A204.1 (cell line): ENCODE data around the gene PTMS.
A peak's percentile ranks its signal among the peaks of the same experiment; 100 is the strongest.

Experiments used
- FAIRE-seq: peaks from 2 replicates; lab custom pipeline; 2012; peaks lifted over from hg19 to GRCh38; lab: Jason Lieb, UNC

PTMS gene

DNA sequence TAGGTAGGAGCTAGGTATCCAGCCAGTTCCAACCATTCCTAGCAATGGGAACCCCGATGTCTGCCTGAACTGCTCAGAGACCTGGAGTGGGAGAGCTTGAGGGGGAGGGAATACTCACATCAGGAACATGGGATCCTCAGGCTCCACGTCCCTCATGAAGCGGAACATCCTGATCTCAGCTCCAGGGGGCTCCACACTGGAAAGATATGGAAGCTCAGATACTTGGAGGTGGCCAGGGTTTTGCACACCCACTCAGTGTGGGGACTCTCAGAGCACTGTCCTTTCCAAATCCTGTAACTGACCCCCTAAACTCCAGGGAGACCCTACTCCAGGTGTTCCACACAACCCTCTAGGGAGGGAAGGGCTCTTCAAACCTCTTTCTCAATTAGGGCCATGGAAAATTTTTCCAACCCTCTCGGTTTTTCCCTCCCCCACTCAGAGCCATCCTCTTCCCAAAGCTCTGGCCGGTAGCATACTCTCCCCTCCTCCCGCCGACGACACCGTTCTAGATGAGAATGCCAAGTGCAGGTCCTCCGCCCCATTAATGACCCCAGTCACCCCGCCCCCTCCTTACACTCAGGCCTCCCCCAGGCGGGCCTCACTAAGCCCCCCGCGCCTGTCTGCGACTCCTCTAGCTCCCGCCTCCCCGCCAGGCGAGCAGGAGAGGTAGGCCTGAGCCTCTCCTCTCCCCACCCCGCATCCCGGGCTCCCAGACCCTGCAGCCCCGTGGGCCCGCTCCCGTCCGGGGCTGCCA is 13.8 kb upstream of the PTMS start:
- no peak for FAIRE-seq

DNA sequence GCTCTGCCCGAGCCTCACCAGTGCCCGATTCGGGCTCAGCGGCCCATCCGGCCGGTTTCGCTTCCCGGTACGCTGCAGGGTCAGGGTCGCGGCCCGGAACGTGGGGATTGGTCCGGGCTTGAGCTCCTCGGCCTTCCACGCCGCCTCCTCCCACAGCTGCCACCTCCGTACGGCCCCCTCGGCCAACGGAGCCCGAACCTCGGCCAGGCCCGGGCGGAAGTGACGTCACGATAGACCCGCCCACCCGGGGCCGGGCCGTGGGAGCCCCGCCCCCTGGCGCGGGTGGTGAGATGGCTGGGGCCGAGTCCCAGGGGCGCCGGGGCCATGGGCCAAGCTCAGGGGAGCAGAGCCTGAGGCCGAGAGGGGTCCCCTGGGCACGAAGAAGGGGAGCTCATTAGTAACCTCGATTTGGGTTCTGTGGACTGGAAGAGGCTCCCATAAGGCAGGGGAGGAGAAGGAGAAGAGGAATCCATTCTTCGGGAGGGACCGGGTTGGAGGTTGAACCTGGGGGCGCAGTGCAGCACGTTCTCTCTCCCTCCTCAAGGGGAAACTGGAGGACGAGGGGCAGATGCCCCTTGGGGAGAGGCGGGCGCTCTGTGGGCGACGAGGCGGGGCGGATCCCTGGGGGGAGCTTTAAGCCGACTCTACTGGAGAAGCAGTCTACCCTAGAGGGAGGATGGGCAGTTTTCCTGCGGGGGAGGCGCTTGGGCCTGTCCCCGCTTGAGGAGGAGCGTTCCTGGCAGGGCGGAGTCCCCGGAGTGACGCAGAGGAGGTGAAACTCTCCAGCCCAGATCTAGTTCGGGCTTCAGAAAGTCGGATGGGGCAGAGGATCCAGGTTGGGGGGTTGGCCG is 13.0 kb upstream of the PTMS start, which contains the start of gene MLF2:
TSS of gene MLF2 (minus strand) at position 221 of the 851 bp plus-strand sequence. CDS start 807 bp downstream, outside the sequence.
- FAIRE-seq = peak; percentile 99

DNA sequence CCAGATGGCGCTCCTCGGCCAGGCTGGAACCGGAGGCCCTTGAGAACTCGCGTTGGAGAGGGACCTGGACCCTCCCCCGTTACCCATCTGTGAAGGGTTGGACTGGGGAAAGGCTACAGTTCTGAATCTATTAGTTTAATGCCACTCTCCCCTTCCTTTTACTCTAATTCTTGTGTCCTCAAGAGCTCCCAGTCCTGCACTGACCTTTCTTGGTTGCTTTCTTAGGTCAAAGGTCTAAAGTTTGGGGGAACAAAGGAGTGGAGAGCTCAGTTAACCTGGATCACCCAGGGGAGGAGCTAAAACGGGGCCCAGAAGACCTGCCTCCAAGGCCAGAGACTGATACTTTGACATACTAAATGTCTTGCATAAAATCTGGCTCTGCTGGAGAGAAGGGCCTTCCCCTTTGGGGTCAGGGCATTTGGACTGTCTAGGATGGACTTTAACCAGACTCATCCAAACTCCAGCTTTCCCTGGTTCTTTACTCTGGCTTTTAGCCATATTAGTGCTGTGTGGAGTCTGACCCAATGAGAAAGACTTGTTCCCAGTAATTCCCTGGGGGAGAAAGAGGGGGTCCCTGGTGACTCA is 12.3 kb upstream of the PTMS start:
- no peak for FAIRE-seq

DNA sequence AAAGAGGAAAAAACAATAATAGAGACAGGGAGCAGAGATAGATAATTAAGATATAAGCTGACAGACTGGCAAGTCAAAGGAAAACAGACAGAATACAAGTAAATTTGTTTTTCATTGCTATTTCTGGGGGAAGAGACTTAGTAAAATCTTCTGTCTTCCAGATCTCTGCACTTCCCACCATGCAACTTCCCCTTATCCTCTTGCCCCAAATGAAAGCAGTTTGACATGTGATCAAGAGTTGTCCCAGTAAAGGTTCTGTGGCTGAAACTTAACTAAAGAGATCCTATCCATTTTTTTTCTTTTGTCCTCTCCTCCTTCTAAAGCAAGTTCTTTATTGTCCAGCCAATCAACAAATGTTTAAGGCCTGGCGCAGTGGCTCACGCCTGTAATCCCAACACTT is 11.8 kb upstream of the PTMS start:
- no peak for FAIRE-seq

DNA sequence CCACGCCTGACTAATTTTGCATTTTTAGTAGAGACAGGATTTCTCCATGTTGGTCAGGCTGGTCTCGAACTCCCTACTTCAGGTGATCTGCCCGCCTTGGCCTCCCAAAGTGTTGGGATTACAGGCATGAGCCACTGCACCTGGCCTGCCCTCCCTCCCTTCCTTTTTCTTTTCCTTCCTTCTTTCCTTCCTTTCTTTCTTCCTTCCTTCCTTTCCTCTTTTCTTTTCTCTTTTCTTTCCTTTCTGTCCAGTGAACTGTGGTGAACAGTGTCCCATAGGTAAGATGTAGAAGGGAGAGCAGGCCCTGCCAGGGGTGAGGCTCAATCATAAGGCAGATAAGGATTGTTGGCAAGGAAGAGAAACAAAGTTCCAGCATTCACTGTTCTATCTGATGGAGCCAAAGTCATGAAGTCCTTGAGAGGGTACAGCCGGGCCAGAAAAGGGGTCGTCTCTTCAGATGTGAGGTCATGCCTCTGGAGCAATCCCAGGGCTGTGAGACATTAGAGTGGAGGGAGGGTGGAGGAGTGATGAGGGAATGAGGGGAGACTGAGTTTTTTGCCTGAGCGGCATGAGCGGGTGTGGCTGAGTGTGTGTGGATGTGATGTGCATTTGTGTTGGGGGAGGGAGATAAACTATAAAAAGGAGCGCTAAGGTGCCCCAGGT is 9.0 kb upstream of the PTMS start:
- FAIRE-seq = no peak

DNA sequence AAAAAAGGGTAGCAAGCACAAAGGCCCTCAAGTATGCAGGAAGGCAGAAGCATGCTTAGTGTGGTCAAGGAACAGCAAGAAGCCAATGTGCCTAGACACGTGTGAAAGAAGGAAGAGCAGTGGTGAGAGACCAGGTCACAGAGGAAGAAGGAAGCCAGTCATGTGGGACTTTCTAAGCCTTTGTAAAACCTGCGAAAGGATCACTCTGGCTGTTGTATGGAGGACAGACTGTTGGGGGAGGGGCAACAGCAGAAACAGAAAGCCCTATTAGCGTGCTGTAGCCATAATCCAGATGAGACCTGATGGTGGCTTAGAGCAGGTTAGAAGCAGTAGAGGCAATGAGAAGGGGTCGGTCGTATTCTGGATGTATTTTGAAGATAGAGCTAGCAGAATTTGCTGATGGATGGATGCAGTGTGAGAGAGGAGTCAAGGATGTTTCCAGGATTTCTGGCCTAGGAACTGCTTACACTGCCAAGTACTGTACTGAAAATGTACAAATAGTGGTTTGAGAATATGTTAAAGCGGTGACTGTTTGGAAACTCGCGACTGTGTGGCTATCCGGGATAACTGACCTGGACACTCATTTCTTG is 7.6 kb upstream of the PTMS start:
- no peak for FAIRE-seq

DNA sequence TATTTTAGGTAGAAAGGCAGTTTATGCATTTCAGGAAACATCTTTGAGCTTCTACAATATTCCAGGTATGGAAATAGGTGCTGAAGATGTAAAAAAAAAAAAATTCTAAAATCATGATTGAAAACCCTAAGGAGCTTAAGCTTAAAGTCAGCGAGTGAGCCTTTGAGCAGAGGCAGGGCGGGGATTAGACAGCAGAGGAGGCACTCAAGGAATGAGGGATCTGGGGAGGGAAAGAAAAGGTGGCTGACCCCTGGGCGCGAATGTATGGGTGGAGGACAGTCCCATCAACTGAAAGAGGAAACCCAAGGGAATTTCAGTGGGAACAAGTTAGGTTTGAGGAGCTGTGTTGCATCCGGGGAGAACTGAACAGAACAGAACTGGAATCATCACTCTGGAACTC is 6.4 kb upstream of the PTMS start:
- FAIRE-seq = no peak

DNA sequence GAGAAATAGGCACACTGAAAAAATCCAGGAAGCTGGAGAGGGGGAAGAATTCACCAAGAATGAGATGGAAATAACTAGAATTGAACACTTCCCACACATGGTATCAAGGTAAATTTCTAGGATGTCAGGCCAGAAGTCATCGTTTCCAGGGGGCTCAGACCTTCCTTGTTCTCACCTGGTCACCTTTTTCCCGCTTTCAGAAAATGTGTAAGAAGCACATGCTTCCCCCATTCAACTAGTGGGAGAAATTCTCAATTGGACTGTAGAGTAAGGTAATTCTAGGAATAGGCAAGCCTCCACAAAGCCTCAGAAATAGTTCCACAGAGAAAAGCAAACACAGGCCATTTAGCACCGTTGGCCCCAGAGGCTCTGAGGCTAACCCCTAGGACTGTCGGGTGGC is 2.8 kb upstream of the PTMS start:
- FAIRE-seq = no peak

DNA sequence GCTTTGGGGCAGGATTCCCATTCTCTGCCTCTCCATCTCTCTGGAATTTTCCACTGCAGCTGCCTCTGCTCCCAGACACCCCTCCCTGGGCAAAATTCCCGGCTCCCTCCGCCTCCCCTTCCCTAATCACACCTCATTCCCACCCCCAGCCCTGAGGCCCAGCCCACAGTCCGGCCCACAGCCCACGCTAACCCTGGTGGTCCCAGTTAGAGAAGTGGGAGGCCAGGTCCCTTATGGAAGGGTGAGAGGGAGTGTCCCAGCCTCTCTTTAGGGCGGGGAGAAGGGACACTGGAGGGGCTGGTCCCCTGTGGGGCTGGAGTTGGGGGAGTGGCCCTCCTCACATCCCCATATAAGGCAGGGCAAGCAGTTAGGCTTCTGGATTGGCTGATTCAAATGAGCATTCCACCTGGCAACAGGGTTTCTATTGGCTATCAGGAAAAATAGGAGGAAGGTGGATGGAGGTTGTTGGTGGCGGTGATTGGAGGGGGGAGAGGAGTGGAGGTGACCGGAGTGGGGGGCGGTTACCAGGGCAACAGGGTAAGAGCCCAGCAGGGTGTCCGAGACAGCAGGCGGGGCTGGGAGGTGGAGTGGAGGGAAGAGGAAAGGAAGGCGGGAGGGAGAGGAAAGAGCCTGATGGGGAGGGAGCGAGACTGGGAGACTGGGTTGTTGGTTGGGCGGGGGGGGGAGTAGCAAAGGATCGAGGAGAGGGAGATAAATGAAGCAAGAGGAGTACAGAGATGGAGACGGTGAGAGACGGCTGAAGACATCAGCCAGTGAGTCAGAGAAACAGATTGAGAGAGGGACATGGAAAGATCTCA is 1.9 kb upstream of the PTMS start:
- peak; percentile 100 for FAIRE-seq

DNA sequence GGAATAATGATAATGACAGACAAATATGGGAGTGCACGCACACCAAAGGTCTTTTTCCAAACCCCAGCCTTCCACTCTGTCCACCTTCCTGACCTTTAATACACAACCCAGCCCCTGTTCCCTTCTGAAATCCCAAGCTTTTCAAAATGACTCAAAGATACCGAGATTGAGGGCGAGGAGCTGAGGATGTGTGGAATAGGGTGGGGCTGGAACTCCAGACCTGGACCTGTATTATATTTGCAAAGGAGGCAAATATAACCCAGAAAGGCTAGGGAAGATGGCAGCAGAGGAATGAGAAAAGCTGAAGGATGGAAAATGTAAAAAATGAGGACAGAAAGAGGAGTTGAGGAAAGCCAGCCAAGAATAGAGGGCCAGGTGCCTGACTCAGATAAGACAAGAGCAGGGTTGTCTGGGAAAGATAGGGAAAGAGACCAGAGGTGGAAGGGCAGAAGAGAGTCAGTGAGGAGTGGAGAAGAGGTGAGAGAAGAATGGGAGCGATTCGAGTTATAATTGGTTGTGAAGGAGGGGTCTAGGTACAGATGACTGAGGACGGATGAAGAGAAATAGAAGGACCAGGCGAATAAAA is 1.0 kb upstream of the PTMS start:
- no peak for FAIRE-seq

DNA sequence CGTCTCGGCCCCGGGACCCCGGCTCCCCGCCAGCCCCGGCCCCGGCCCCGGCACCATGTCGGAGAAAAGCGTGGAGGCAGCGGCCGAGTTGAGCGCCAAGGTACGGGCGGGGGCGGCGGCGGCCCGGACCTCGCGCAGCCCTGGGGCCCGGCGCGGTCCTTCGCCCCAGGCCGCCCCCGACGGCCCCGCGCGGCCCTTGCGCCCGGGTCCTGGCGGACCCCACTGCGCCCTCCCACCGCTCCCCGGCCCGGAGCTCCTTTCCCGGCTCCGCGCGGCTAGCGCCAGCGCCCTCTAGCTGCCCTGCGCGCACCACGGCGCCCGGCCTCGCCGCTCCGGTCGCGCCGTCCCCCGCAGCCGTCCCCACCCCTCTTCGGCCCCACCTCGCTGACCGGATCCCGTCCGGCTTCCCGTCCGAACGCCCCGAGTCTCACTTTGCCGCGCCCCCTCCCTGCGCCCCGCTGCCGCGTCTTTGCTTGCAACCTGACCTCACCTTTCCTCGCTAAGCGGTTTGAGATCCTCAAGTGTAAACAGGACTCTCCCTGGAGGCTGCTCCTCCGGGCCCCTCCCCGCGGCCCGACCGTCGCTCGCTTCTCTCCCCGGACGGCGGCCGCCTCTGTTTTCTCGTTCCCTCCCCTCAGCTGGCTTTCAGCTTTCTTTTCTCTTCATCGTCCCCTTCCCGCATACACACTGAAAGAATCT is 637 bp downstream of the PTMS start:
- FAIRE-seq = no peak

DNA sequence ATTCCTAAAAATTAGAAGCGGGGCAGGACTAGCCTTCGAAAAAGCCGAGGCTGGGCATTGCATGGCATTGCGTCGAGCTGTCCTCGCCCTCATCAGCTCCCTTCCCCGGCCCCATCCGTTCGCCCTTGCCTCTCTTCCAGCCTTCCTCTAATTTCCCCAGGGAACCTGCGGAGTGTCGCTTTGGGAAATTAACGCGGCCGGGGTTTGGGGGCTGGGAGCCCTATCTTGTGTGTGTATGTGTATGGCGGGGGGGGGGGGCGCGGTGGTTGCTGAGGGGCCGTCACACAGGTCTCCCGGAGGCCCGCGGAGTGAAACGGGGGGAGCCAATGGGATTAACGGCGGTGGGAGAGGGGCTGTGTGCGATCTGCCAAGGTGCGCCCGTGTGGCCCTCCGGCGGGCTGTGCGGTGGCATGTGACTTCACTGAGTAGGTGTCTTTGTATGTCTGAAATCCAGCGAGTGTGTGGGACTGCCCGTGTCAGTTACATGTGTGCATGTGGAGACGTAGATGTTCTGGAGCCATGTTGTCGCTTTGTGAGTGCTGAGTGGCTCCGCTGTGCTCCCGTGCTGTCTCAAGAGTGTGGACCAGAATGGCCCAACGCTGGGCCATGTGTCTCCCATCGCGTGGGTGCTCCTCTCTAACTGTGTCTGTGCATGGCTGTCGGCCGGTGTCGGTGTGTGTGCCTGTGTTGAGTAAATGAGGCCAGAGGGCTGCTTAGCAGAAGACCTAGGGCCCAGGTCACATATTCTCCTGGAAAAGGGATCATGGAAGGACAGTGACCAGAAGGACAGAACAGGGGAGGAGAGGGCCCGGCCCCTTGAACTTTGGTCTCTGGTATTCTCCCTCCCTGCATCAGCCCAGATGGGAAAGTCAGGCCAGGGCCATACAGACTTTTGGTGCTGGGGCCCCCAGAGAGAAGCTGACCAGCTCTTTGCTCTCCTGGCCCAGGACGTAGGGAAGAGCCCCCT is 1.5 kb downstream of the PTMS start:
- no peak for FAIRE-seq

DNA sequence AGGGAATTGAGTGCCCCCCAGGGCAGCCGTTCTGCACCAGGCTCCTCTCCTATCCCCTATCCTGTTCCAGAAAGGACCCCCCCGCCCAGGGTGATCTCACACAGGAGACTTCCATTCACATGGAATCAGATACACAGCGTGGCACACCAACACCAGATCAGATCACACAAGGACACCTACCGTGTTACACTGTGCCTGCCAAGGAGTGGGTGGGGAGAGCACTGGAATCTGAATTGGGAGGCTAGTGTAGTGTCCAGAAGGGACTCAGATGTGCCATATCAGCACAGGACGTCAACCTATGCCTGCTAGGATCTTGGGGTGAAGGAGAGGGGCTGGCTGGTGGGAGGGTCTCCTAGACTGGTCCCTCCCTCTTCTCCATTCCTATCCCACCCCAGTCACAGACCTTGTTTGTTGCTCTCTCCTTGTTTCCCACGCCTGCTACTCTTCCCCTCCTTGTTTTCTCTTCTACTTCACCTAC is 2.3 kb downstream of the PTMS start:
- FAIRE-seq = no peak

DNA sequence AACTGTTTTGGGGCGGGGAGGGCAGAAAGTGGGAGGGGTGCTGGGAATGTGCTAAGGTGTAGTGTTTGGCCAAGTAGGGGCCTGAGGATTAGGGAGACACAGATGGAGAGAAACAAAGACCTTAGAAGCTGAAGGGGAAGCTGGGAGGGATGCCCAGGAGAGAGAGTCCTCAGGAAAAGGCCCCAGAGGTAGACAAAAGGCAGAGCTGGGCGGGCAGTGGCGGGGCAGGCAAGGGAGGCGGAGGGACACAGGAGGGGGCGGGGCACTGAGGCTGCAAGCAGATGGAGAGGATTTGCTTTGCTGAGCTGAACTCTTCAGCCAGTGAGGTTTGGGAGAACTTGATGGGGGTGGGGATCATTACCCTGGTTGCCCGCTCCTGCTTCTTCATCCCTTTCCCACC is 2.8 kb downstream of the PTMS start:
- no peak for FAIRE-seq

DNA sequence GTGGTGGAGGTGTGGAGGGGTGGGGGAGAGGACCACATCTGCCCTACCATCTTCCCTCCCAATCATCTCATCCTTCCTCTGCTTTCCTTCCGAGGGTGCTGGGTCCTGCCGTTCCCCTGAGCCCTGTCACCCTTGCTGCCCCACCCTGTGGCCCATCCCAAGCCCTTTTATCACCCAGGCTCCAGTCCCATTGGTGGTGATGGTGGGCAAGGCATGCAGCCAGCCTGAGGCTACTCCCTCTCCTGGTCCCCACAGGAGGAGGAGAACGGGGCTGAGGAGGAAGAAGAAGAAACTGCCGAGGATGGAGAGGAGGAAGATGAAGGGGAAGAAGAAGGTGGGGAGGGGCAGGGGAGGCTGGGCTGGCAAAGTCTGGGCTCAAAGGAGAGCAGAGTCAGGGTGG is 3.5 kb downstream of the PTMS start:
- no peak for FAIRE-seq

DNA sequence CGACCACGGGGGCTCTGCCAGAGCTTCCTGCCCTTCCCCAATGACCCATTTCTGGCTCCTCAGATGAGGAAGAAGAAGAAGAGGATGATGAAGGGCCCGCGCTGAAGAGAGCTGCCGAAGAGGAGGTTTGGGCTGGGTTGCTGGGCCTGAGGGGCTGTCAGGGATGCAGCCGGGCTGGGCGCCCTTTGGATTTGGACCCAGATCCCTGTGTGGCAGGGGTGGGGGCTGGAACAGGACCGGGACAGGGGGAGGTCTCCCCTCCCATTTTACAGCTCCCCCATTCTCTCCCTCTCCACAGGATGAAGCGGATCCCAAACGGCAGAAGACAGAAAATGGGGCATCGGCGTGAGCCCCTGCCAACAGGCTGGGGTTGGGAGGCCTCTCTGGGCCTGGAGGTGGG is 3.9 kb downstream of the PTMS start:
- FAIRE-seq = no peak

DNA sequence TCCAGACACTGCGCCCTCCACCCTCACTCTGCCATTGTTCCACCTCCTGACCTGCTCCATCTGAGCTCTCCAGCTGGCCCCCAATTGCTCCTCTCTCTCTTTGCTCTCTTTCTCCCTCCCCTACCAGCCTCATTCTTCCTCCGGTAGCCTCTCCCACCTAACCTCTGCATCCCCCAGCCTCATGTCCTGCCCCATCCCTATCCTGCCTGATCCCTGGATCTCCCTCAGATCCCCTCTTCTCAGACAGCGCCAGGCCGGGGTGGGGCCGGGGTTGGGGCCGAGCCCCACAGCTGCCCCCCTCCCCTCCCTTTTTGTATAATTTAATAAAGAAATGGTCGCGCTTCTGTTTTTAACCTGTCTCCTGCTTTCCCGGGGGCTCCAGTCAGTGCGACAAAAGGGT is 4.4 kb downstream of the PTMS start:
- FAIRE-seq = no peak

DNA sequence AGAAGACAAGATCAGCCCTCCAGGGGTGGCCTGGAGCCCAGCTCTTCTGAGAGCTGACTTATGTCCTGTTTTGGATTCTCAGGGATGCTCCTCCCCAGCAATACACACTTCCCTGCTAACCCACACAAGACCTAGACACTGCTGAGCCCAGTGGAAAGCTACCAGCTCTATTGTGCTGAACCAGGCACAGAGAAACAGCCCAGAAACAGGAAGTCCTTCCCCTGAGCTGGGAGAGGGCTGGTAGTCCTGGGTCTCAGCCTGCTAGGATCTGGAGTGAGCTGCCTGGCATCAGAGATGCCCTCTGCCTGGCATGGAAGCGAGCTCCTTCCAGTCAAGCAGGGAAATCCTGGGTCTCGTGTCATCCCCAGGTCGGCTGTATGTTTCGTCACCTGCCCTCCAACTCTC is 4.9 kb downstream of the PTMS start:
- FAIRE-seq = no peak
